CD14-positive monocyte (primary cell): ENCODE measurements around the gene AGR3. TPM values are rescaled to one million over a fixed set of nuclear protein-coding genes. Genes with fewer than 3 reads are reported as not detected.
A peak's percentile ranks its signal among the peaks of the same experiment; 100 is the strongest.

Source experiments
- DNase-seq, 3 donors: peaks; one replicate each; pipeline ENCODE4 v3.0.0-alpha.2; 2011 to 2022
- H2AFZ ChIP-seq: 2 replicates; pipeline ENCODE4 v1.6.0; 2012; ENCODE audit warnings: mild to moderate bottlenecking, low read depth, low read length, inconsistent platforms; ENCODE audit not compliant: insufficient read depth, poor library complexity, severe bottlenecking
- H3K27ac ChIP-seq, 2 donors: 1 replicate in 1 of 2; 2 replicates in 1 of 2; pipeline ENCODE4 v1.5.1; 2012 to 2013; ENCODE audit warnings: low read length in 2 of 2, control low read depth in 1 of 2, inconsistent platforms in 1 of 2, low read depth in 1 of 2, mild to moderate bottlenecking in 1 of 2
- H3K27me3 ChIP-seq, 2 donors: one replicate each; pipeline versions ENCODE4 v1.6.0 to v1.6.1; 2011 to 2013; ENCODE audit warnings: low read length in 2 of 2; ENCODE audit not compliant: control insufficient read depth in 2 of 2, insufficient read depth in 2 of 2
- H3K36me3 ChIP-seq, 2 donors: replicated peaks in 1 of 2; 1 replicate in 1 of 2; 2 replicates in 1 of 2; pipeline versions ENCODE4 v1.5.1 to v1.6.1; 2012 to 2013; ENCODE audit warnings: low read length in 2 of 2, control low read depth in 1 of 2, inconsistent platforms in 1 of 2, mild to moderate bottlenecking in 1 of 2; ENCODE audit not compliant: insufficient read depth in 2 of 2, control insufficient read depth in 1 of 2
- H3K4me1 ChIP-seq, 2 donors: 1 replicate in 1 of 2; 2 replicates in 1 of 2; pipeline versions ENCODE4 v1.5.1 to v1.6.1; 2012 to 2013; ENCODE audit warnings: low read length in 2 of 2, control low read depth in 1 of 2, inconsistent platforms in 1 of 2, mild to moderate bottlenecking in 1 of 2, moderate library complexity in 1 of 2; ENCODE audit not compliant: insufficient read depth in 2 of 2, control insufficient read depth in 1 of 2
- H3K4me2 ChIP-seq: replicated peaks from 2 replicates; pipeline ENCODE3; 2012; ENCODE audit warnings: low read length, moderate library complexity, mild to moderate bottlenecking; ENCODE audit not compliant: poor library complexity, severe bottlenecking; ENCODE audit errors: extremely low read depth
- H3K4me3 ChIP-seq, 3 experiments: fragments of 200-600 bp in 1 of 3; sonication (generic) in 1 of 3; replicated peaks in 1 of 3; 1 replicate in 2 of 3; 2 replicates in 1 of 3; pipeline ENCODE4 v1.5.1; 2011 to 2013; ENCODE audit warnings: low read length in 3 of 3, mild to moderate bottlenecking in 3 of 3, control low read depth in 2 of 3, low read depth in 2 of 3, inconsistent platforms in 1 of 3, moderate library complexity in 1 of 3
- H3K79me2 ChIP-seq: 2 replicates; pipeline ENCODE4 v1.6.0; 2012; ENCODE audit warnings: mild to moderate bottlenecking, control low read depth, inconsistent platforms, low read length, moderate library complexity; ENCODE audit not compliant: insufficient read depth
- H3K9ac ChIP-seq: 2 replicates; pipeline ENCODE4 v1.6.0; 2017; ENCODE audit warnings: low read length, mild to moderate bottlenecking; ENCODE audit not compliant: insufficient read depth, poor library complexity, severe bottlenecking
- H3K9me3 ChIP-seq, 2 donors: replicated peaks in 1 of 2; 1 replicate in 1 of 2; 2 replicates in 1 of 2; pipeline versions ENCODE4 v1.5.1 to v1.6.1; 2012 to 2013; ENCODE audit warnings: low read length in 2 of 2, control low read depth in 1 of 2; ENCODE audit not compliant: control insufficient read depth in 1 of 2, insufficient read depth in 1 of 2
- H4K20me1 ChIP-seq: 2 replicates; pipeline ENCODE4 v1.6.0; 2012; ENCODE audit warnings: mild to moderate bottlenecking, low read length, control low read depth, moderate library complexity; ENCODE audit not compliant: insufficient read depth
- H3K27ac Mint-ChIP-seq, 7 donors: one replicate each; pipeline ENCODE4 v1.8.0; 2020; ENCODE audit warnings: mild to moderate bottlenecking in 7 of 7, mixed read lengths in 7 of 7, moderate library complexity in 6 of 7, inconsistent platforms in 2 of 7
- H3K27me3 Mint-ChIP-seq, 3 donors: one replicate each; pipeline ENCODE4 v1.8.0; 2021 to 2022; ENCODE audit warnings: low read depth in 3 of 3, mild to moderate bottlenecking in 3 of 3, mixed read lengths in 3 of 3, moderate library complexity in 3 of 3, inconsistent platforms in 1 of 3
- H3K36me3 Mint-ChIP-seq, 2 donors: one replicate each; pipeline ENCODE4 v1.8.0; 2020; ENCODE audit warnings: mixed read lengths in 2 of 2, inconsistent platforms in 1 of 2, mild to moderate bottlenecking in 1 of 2
- H3K4me1 Mint-ChIP-seq: one replicate; pipeline ENCODE4 v1.8.0; 2020; ENCODE audit warnings: mild to moderate bottlenecking, mixed read lengths
- H3K4me3 Mint-ChIP-seq, 2 donors: one replicate each; pipeline ENCODE4 v1.8.0; 2020; ENCODE audit warnings: mild to moderate bottlenecking in 2 of 2, mixed read lengths in 2 of 2, moderate library complexity in 1 of 2
- H3K9me3 Mint-ChIP-seq, 7 donors: one replicate each; pipeline ENCODE4 v1.8.0; 2020 to 2022; ENCODE audit warnings: mixed read lengths in 7 of 7, mild to moderate bottlenecking in 6 of 7, moderate library complexity in 6 of 7, inconsistent platforms in 2 of 7
- WGBS: methylation state at CpG from one replicate; pipeline ENCODE4 v1.1.5; 2013; ENCODE audit warnings: missing lambda C conversion rate; ENCODE audit not compliant: insufficient coverage; 5-methylcytosine and 5-hydroxymethylcytosine counted together
- intact Hi-C, 2 donors: fragments of 100-400 bp; cut with micrococcal nuclease; formaldehyde crosslinking; loops; one replicate each; pipeline versions ENCODE4 v1.15.0 to v1.15.1; 2023
- polyA plus RNA-seq, 3 donors: library from polyadenylated mRNA; depleted of rRNA in 1 of 3; unstranded in 2 of 3; stranded (reverse) in 1 of 3; fragments of 300-500 nt in 2 of 3; fragments of >200 nt in 1 of 3; fragmentation: Illumina TruSeq in 2 of 3; gene quantifications; 1 replicate in 2 of 3; 2 replicates in 1 of 3; pipeline ENCODE4 v1.2.3, GENCODE V29; 2012 to 2021
- TF ChIP-seq, protein P1 (sequence below): fragments of 200-600 bp; IDR thresholded peaks from one replicate; pipeline ENCODE4 v1.8.0; 2022; ENCODE audit warnings: antibody characterized with exemption, mild to moderate bottlenecking

Gene AGR3
- polyA plus RNA-seq, 3 donors: not detected

GRCh38 chr7:16850614-16851466 lies 30.9 kb downstream of the AGR3 start:
- no peaks in the 10 kb centered on the region for H3K36me3 ChIP-seq
- H3K4me3 ChIP-seq: peak overlapping the region; percentile 43 to 69 (median 43)
- no peaks in the 10 kb centered on the region for H4K20me1 ChIP-seq
- H3K9me3 ChIP-seq: no peaks in the 10 kb centered on the region
- Mint-ChIP-seq H3K27ac (peak overlapping the region; percentile 25 to 72 (median 49)), H3K4me3 (peak overlapping the region; percentile 79 to 87), H3K9me3 (peaks cover 0 to 2% (median 0%) of the 10 kb centered on the region in 7 donors), H3K27me3 (peaks cover 0 to 4% (median 0%) of the 10 kb centered on the region in 3 donors), H3K4me1 (peaks cover 26% of the 10 kb centered on the region), H3K36me3 (no peaks in the 10 kb centered on the region)
- H3K27ac ChIP-seq: peak overlapping the region; percentile 19 to 40
- 44% methylated on average over 35 of the region's 44 CpGs for WGBS
- TF ChIP-seq, protein P1, sequence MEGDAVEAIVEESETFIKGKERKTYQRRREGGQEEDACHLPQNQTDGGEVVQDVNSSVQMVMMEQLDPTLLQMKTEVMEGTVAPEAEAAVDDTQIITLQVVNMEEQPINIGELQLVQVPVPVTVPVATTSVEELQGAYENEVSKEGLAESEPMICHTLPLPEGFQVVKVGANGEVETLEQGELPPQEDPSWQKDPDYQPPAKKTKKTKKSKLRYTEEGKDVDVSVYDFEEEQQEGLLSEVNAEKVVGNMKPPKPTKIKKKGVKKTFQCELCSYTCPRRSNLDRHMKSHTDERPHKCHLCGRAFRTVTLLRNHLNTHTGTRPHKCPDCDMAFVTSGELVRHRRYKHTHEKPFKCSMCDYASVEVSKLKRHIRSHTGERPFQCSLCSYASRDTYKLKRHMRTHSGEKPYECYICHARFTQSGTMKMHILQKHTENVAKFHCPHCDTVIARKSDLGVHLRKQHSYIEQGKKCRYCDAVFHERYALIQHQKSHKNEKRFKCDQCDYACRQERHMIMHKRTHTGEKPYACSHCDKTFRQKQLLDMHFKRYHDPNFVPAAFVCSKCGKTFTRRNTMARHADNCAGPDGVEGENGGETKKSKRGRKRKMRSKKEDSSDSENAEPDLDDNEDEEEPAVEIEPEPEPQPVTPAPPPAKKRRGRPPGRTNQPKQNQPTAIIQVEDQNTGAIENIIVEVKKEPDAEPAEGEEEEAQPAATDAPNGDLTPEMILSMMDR: no peak
- no peaks in the 10 kb centered on the region for H3K79me2 ChIP-seq
- DNase-seq: peak; percentile 10 to 12 (median 10)
- H3K9ac ChIP-seq: peak overlapping the region; percentile 51
- H3K4me2 ChIP-seq: peak overlapping the region; percentile 77
- peaks cover 18 to 22% of the 10 kb centered on the region in 2 donors for H3K4me1 ChIP-seq
- H3K27me3 ChIP-seq: no peaks in the 10 kb centered on the region
- intact Hi-C loops: no loop called here
- H2AFZ ChIP-seq: peak overlapping the region; percentile 77

DNA sequence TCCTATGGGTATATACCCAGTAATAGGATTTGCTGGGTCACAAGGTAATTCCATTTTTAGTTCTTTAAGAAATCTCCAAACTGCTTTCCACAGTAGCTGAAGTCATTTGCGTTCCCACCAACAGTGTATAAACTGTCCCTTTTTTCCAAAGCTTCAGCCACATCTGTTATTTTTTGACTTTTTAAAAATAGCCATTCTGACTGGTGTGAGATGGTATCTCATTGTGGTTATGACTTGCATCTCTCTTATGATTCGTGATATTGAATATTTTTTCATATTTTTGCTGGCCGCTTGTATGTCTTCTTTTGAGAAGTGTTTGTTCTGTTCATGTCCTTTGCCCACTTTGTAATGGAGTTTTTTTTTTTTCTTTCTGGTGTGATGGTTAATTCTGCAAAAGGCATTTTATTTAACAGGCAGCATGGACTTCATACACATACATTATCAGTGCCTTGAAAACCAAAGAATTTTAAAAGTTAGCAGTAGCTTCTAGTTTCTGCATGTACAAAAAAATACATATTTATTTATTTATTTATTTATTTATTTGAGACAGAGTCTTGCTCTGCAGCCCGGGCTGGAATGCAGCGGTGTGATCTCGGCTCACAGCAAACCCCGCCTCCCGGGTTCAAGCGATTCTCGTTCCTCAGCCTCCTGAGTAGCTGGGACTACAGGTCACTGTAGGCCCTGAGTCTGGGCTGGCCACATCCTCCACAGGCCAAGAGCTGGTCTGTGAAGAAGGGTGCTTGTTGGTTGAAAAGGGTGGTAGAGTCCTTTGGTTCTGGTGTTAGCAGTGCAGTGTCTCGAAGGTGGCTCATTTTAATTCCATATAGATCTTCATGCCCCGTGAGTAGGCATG lies 32.3 kb downstream of the AGR3 start:
- Histone ChIP-seq H4K20me1 (no peaks in the 10 kb centered on the region), H3K4me3 (no peak overlapping the region), H3K9me3 (no peaks in the 10 kb centered on the region), H3K4me2 (no peak overlapping the region), H3K9ac (no peak overlapping the region), H3K36me3 (no peaks in the 10 kb centered on the region), H2AFZ (no peak overlapping the region), H3K27ac (no peak overlapping the region), H3K79me2 (no peaks in the 10 kb centered on the region), H3K27me3 (no peaks in the 10 kb centered on the region), H3K4me1 (peaks cover 18 to 22% of the 10 kb centered on the region in 2 donors)
- Mint-ChIP-seq H3K4me3 (no peak overlapping the region), H3K36me3 (no peaks in the 10 kb centered on the region), H3K27me3 (peaks cover 0 to 4% (median 0%) of the 10 kb centered on the region in 3 donors), H3K27ac (peak overlapping the region in 1 of 7 donors; percentile 4), H3K9me3 (peaks cover 0 to 2% (median 0%) of the 10 kb centered on the region in 7 donors), H3K4me1 (peaks cover 26% of the 10 kb centered on the region)
- WGBS: 100% methylated on average over 6 of the region's 12 CpGs
- DNase-seq: no peak
- intact Hi-C loops: no loop called here
- TF ChIP-seq, protein P1: no peak
